GM12878 (cell line): Measurements from ENCODE around the gene SLC16A9. TPM values are rescaled to one million over a fixed set of nuclear protein-coding genes. Genes with fewer than 3 reads are reported as not detected.

Experiments used
- ATAC-seq: fragments of 200-7000 bp; cut with Tn5 transposase; 3 replicates; pipeline ENCODE4 v1.9.1; 2020; ENCODE audit warnings: mild to moderate bottlenecking, moderate library complexity
- BruUV-seq: library from RNA; stranded (reverse); fragments of 400-500 nt; replicated peaks from 2 replicates; lab custom pipeline; 2021; lab: Mats Ljungman, UMichigan
- CTCF ChIA-PET: fragments of 300-600 bp; sonication (Branson Sonifier 250); formaldehyde crosslinking; extraction: SDS; loops from one replicate; lab custom pipeline; 2021; ENCODE audit warnings: inconsistent platforms; lab: Yijun Ruan, JAX
- POLR2A ChIA-PET: fragments of 350-600 bp; formaldehyde crosslinking; extraction: SDS; loops from one replicate; lab custom pipeline; 2021; ENCODE audit warnings: inconsistent platforms; lab: Charles Lee
- RAD21 ChIA-PET: fragments of 300-600 bp; sonication (Branson Sonifier 250); formaldehyde crosslinking; loops from one replicate; lab custom pipeline; 2023; ENCODE audit warnings: antibody characterized with exemption; ENCODE audit not compliant: unreplicated experiment; lab: Charles Lee
- SMC1A ChIA-PET: fragments of 300-600 bp; sonication (Branson Sonifier 250); formaldehyde crosslinking; loops from one replicate; lab custom pipeline; 2023; ENCODE audit not compliant: unreplicated experiment, uncharacterized antibody; lab: Charles Lee
- DNase-seq: peaks from one replicate; pipeline ENCODE4 v3.0.0-alpha.2; 2011; ENCODE audit warnings: low read depth, low spot score
- FAIRE-seq: peaks from 3 replicates; lab custom pipeline; 2011; peaks lifted over from hg19 to GRCh38; lab: Jason Lieb, UNC
- H2AFZ ChIP-seq: 2 replicates; pipeline ENCODE4 v1.6.0; 2011; ENCODE audit warnings: low read depth, low read length, control low read depth; ENCODE audit not compliant: control insufficient read depth
- H3K27ac ChIP-seq: 2 replicates; pipeline ENCODE4 v1.5.1; 2011; ENCODE audit warnings: control low read depth; ENCODE audit not compliant: control insufficient read depth, insufficient read depth
- H3K27me3 ChIP-seq, 2 experiments: replicated peaks in 1 of 2; 2 replicates each; pipeline versions ENCODE4 v1.6.0 to v1.6.1; 2011; ENCODE audit warnings: low read length in 1 of 2; ENCODE audit not compliant: control insufficient read depth in 2 of 2, insufficient read depth in 2 of 2
- H3K36me3 ChIP-seq, 2 experiments: 2 replicates each; pipeline ENCODE4 v1.5.1; 2011; ENCODE audit warnings: low read length in 1 of 2; ENCODE audit not compliant: control insufficient read depth in 2 of 2, insufficient read depth in 2 of 2
- H3K4me1 ChIP-seq: 2 replicates; pipeline ENCODE4 v1.6.1; 2011; ENCODE audit warnings: mild to moderate bottlenecking, low read length, moderate library complexity, mixed read lengths; ENCODE audit not compliant: control insufficient read depth, insufficient read depth
- H3K4me2 ChIP-seq: 2 replicates; pipeline ENCODE4 v1.6.0; 2011; ENCODE audit warnings: control low read depth; ENCODE audit not compliant: control insufficient read depth, insufficient read depth
- H3K4me3 ChIP-seq: fragments of 200-600 bp; sonication (generic); 2 replicates; pipeline ENCODE4 v1.5.1; 2016
- H3K79me2 ChIP-seq: 2 replicates; pipeline ENCODE4 v1.6.0; 2011; ENCODE audit warnings: low read length; ENCODE audit not compliant: control insufficient read depth, insufficient read depth
- H3K9ac ChIP-seq: 2 replicates; pipeline ENCODE4 v1.8.0; 2011; ENCODE audit warnings: low read length, control low read depth, mixed read lengths; ENCODE audit not compliant: control insufficient read depth, insufficient read depth
- H3K9me3 ChIP-seq: replicated peaks from 3 replicates; pipeline ENCODE4 v1.5.1; 2011; ENCODE audit warnings: mild to moderate bottlenecking, low read length; ENCODE audit not compliant: control insufficient read depth, insufficient read depth
- H4K20me1 ChIP-seq: 2 replicates; pipeline ENCODE4 v1.6.0; 2011; ENCODE audit not compliant: control insufficient read depth, insufficient read depth
- BCL11A ChIP-seq: IDR thresholded peaks from 2 replicates; pipeline ENCODE4 v1.6.1; 2011; ENCODE audit warnings: low read depth, low read length
- CHD2 ChIP-seq: IDR thresholded peaks from 2 replicates; pipeline ENCODE4 v1.6.1; 2011; ENCODE audit warnings: low read depth, low read length, improper control_type of control experiment, borderline replicate concordance
- HDAC2 ChIP-seq: fragments of 200-600 bp; sonication (generic); IDR thresholded peaks from 2 replicates; pipeline ENCODE4 v1.6.1; 2017
- NFYB ChIP-seq: IDR thresholded peaks from 2 replicates; pipeline ENCODE4 v1.6.1; 2011; ENCODE audit warnings: low read depth, mild to moderate bottlenecking, low read length, improper control_type of control experiment, moderate library complexity; ENCODE audit not compliant: insufficient read depth
- POLR2AphosphoS5 ChIP-seq: IDR thresholded peaks from 2 replicates; pipeline ENCODE4 v1.6.1; 2011; ENCODE audit warnings: mild to moderate bottlenecking, low read length, inconsistent platforms
- SMAD1 ChIP-seq: fragments of 450-650 bp; IDR thresholded peaks from 2 replicates; pipeline ENCODE4 v1.6.1; 2018; ENCODE audit warnings: mild to moderate bottlenecking, low read depth; ENCODE audit not compliant: partially characterized antibody
- SMAD5 ChIP-seq: IDR thresholded peaks from 2 replicates; pipeline ENCODE4 v1.6.1; 2016; ENCODE audit warnings: antibody characterized with exemption, low read depth
- STAT1 ChIP-seq: fragments of 450-650 bp; conservative IDR thresholded peaks from 2 replicates; pipeline ENCODE4 v1.6.1; 2014; ENCODE audit warnings: antibody characterized with exemption, mild to moderate bottlenecking
- WGBS: methylation state at CpG from one replicate; pipeline ENCODE4 v1.1.6; 2016; ENCODE audit warnings: low lambda C conversion rate; ENCODE audit not compliant: insufficient replicate concordance, insufficient coverage; ENCODE audit errors: missing lambda C conversion rate; 5-methylcytosine and 5-hydroxymethylcytosine counted together
- in situ Hi-C: fragments of 300-500 bp; cut with MboI; formaldehyde crosslinking; loops from 9 replicates; pipeline ENCODE4 v1.14.3; 2018; ENCODE audit warnings: mixed read lengths
- intact Hi-C: fragments of 100-400 bp; cut with micrococcal nuclease; formaldehyde crosslinking; loops from one replicate; pipeline ENCODE4 v1.14.2; 2022; ENCODE audit not compliant: unreplicated experiment
- polyA plus RNA-seq, 11 experiments: library from polyadenylated mRNA; depleted of rRNA in 4 of 11; unstranded in 6 of 11; stranded (reverse) in 5 of 11; fragments of >200 nt; fragmentation: Nextera tagmentation in 4 of 11; fragmentation: Illumina TruSeq in 1 of 11; extraction: Ambion mirVana in 4 of 11; extraction: Trizol in 1 of 11; gene quantifications; 1 replicate in 1 of 11; 2 replicates in 10 of 11; pipeline versions ENCODE4 v1.2.1 to v1.2.3, GENCODE V29; 2011 to 2016; ENCODE audit warnings: inconsistent platforms in 2 of 11, missing spikeins in 2 of 11, low read depth in 1 of 11
- total RNA-seq, 4 experiments: library from RNA; depleted of rRNA in 3 of 4; stranded (reverse); fragments of >200 nt in 3 of 4; fragmentation: Illumina TruSeq in 1 of 4; extraction: Trizol in 1 of 4; gene quantifications; 2 replicates each; pipeline versions ENCODE4 v1.2.1 to v1.2.3, GENCODE V29; 2013 to 2021
- TF ChIP-seq, protein P1 (sequence below): fragments of 450-650 bp; IDR thresholded peaks from 2 replicates; pipeline ENCODE4 v1.6.1; 2017; ENCODE audit warnings: mild to moderate bottlenecking
- TF ChIP-seq, protein P2 (sequence below): IDR thresholded peaks from 2 replicates; pipeline ENCODE4 v1.6.1; 2011; ENCODE audit warnings: low read depth, mild to moderate bottlenecking, low read length, moderate library complexity, borderline replicate concordance; ENCODE audit errors: extremely low read depth

SLC16A9 gene
- total and polyA plus RNA-seq, 10 of the 15 experiments (the other 5 are each of a cell fraction or from before 2014, with no cell fraction given) = 0.86 to 6.2 (median 4.3) TPM

DNA sequence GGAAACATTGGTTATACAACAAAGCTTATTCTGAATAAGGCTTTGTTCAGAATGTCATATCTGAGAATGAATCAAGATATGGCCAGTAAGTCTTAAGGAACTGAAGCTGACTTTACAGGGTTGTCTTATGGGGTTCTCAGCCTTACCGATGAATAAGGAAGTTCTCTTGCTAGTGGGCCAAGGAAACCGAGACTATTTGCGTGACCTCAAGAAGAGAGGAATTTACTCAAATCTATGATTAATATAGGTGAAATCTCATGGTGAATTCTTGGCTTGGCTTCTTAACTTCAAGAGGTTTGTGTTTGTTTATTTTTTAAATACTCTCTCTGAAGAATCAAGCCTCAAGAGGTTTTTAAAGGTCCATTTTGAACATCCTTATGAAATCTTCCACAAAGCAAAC is 48.3 kb upstream of the SLC16A9 start:
- no peak overlapping the region for H2AFZ ChIP-seq
- WGBS = 81% methylated on average over 3 of the region's 3 CpGs
- FAIRE-seq (no peak), DNase-seq (no peak), ATAC-seq (no peak)
- in situ Hi-C loops = no loop called here
- BruUV-seq = no TSS peak
- intact Hi-C loops = no loop called here
- no peak overlapping the region for H3K27ac ChIP-seq
- TF ChIP-seq POLR2AphosphoS5 (no peak), BCL11A (no peak), NFYB (no peak), SMAD1 (no peak), STAT1 (no peak), HDAC2 (no peak), SMAD5 (no peak), CHD2 (no peak)
- TF ChIP-seq, protein P1, sequence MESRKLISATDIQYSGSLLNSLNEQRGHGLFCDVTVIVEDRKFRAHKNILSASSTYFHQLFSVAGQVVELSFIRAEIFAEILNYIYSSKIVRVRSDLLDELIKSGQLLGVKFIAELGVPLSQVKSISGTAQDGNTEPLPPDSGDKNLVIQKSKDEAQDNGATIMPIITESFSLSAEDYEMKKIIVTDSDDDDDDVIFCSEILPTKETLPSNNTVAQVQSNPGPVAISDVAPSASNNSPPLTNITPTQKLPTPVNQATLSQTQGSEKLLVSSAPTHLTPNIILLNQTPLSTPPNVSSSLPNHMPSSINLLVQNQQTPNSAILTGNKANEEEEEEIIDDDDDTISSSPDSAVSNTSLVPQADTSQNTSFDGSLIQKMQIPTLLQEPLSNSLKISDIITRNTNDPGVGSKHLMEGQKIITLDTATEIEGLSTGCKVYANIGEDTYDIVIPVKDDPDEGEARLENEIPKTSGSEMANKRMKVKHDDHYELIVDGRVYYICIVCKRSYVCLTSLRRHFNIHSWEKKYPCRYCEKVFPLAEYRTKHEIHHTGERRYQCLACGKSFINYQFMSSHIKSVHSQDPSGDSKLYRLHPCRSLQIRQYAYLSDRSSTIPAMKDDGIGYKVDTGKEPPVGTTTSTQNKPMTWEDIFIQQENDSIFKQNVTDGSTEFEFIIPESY = no peak
- TF ChIP-seq, protein P2, sequence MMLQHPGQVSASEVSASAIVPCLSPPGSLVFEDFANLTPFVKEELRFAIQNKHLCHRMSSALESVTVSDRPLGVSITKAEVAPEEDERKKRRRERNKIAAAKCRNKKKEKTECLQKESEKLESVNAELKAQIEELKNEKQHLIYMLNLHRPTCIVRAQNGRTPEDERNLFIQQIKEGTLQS = no peak
- ChIA-PET CTCF (no interaction called here), POLR2A (no interaction called here), RAD21 (no interaction called here), SMC1A (interaction anchor here (0.6 to 0.7 kb wide), 2 partner anchors 9 to 22 kb away, joined by 3 read pairs; no protein-coding TSS in a partner anchor)
- H3K27me3 ChIP-seq = no peaks in the 10 kb centered on the region; a peak in 1 of 4 replicates
- no peaks in the 10 kb centered on the region for H3K9me3 ChIP-seq
- no peaks in the 10 kb centered on the region for H3K4me1 ChIP-seq
- no peak overlapping the region for H3K4me3 ChIP-seq
- H3K9ac ChIP-seq = no peak overlapping the region
- H3K4me2 ChIP-seq = no peak overlapping the region
- no peaks in the 10 kb centered on the region for H3K79me2 ChIP-seq
- H4K20me1 ChIP-seq = no peaks in the 10 kb centered on the region
- H3K36me3 ChIP-seq = no peaks in the 10 kb centered on the region
